GM04503 (cell line): ENCODE measurements around the gene PPP1R10.
A peak's percentile ranks its signal among the peaks of the same experiment; 100 is the strongest.

Source experiments
- DNase-seq: peaks from one replicate; pipeline ENCODE4 v3.0.0-alpha.2; 2012; ENCODE audit warnings: low read depth

PPP1R10 gene

GRCh38 chr6:30619561-30619960, 2.5 kb upstream of the PPP1R10 start:
- no peak for DNase-seq

- no peak for DNase-seq
Measured at GRCh38 chr6:30618270-30618797, 1.3 kb upstream of the PPP1R10 start.

GRCh38 chr6:30617565-30618269, 674 bp upstream of the PPP1R10 start, which contains the start of gene MRPS18B:
Gene MRPS18B, plus strand, starts transcription at chr6:30617840. Its CDS starts 26 bp downstream, at chr6:30617866.
- peak; percentile 93 for DNase-seq

GRCh38 chr6:30615958-30616810, 859 bp downstream of the PPP1R10 start:
- DNase-seq, result no peak

- no peak for DNase-seq
Measured at GRCh38 chr6:30615219-30615957, 1.7 kb downstream of the PPP1R10 start.

- peak; percentile 89 for DNase-seq
Measured at GRCh38 chr6:30614843-30615218, 2.2 kb downstream of the PPP1R10 start.

- DNase-seq, result no peak
Measured at GRCh38 chr6:30614044-30614842, 2.8 kb downstream of the PPP1R10 start.

GRCh38 chr6:30613251-30614043, 3.6 kb downstream of the PPP1R10 start:
- DNase-seq, result no peak

GRCh38 chr6:30612687-30613248, 4.3 kb downstream of the PPP1R10 start:
- DNase-seq, result no peak

GRCh38 chr6:30612213-30612612, 4.8 kb downstream of the PPP1R10 start:
- no peak for DNase-seq

GRCh38 chr6:30611856-30612194, 5.2 kb downstream of the PPP1R10 start:
- DNase-seq, result no peak

- DNase-seq, result no peak
Measured at GRCh38 chr6:30611150-30611855, 5.7 kb downstream of the PPP1R10 start.

- no peak for DNase-seq
Measured at GRCh38 chr6:30610065-30610464, 7.0 kb downstream of the PPP1R10 start.

- DNase-seq, result no peak
Measured at GRCh38 chr6:30603961-30604360, 13.1 kb downstream of the PPP1R10 start.

GRCh38 chr6:30601815-30602641, 15.0 kb downstream of the PPP1R10 start:
- no peak for DNase-seq

GRCh38 chr6:30601436-30601814, 15.6 kb downstream of the PPP1R10 start:
- DNase-seq, result no peak

- no peak for DNase-seq
Measured at GRCh38 chr6:30600451-30600961, 16.5 kb downstream of the PPP1R10 start.

- no peak for DNase-seq
Measured at GRCh38 chr6:30599625-30600324, 17.3 kb downstream of the PPP1R10 start.
